Adipocyte (in vitro differentiated cells): Measurements from ENCODE around the gene AUTS2.

ENCODE experiments used
- DNase-seq: peaks from one replicate; pipeline ENCODE4 v3.0.0-alpha.2; 2015; ENCODE audit warnings: low read depth
- H3K27me3 ChIP-seq: replicated peaks from 2 replicates; pipeline ENCODE4 v1.7.0; 2013; ENCODE audit warnings: mild to moderate bottlenecking, low read length, moderate library complexity; ENCODE audit not compliant: control insufficient read depth, insufficient read depth
- H3K36me3 ChIP-seq: 2 replicates; pipeline ENCODE4 v1.7.0; 2013; ENCODE audit warnings: low read length, mild to moderate bottlenecking, moderate library complexity; ENCODE audit not compliant: control insufficient read depth, insufficient read depth, severe bottlenecking
- H3K4me1 ChIP-seq: 2 replicates; pipeline ENCODE4 v1.7.0; 2013; ENCODE audit warnings: mild to moderate bottlenecking, low read length, moderate library complexity; ENCODE audit not compliant: control insufficient read depth, insufficient read depth
- H3K4me3 ChIP-seq: 2 replicates; pipeline ENCODE4 v1.7.0; 2013; ENCODE audit warnings: mild to moderate bottlenecking, low read length, moderate library complexity
- H3K9ac ChIP-seq: 2 replicates; pipeline ENCODE4 v1.7.0; 2013; ENCODE audit warnings: mild to moderate bottlenecking, low read length, moderate library complexity
- H3K9me3 ChIP-seq: 2 replicates; pipeline ENCODE4 v1.7.0; 2013; ENCODE audit warnings: mild to moderate bottlenecking, low read length, moderate library complexity; ENCODE audit not compliant: control insufficient read depth

Gene AUTS2

GRCh38 chr7:70142247-70142932 lies 544.1 kb downstream of the AUTS2 start:
- no peak overlapping the region for H3K4me3 ChIP-seq
- H3K27me3 ChIP-seq: no peaks in the 10 kb centered on the region
- peak; percentile 47 for DNase-seq
- H3K36me3 ChIP-seq: no peaks in the 10 kb centered on the region
- H3K9me3 ChIP-seq: no peaks in the 10 kb centered on the region
- no peak overlapping the region for H3K9ac ChIP-seq
- peaks cover 16% of the 10 kb centered on the region for H3K4me1 ChIP-seq

- H3K27me3 ChIP-seq: no peaks in the 10 kb centered on the region
- no peak for DNase-seq
Observed at GRCh38 chr7:70143075-70144044, 545.1 kb downstream of the AUTS2 start.

GRCh38 chr7:70148997-70149396 lies 550.7 kb downstream of the AUTS2 start:
- no peak for DNase-seq
- peaks cover under 1% of the 10 kb centered on the region for H3K4me1 ChIP-seq
- no peak overlapping the region for H3K9ac ChIP-seq
- no peak overlapping the region for H3K4me3 ChIP-seq
- H3K36me3 ChIP-seq: no peaks in the 10 kb centered on the region
- no peaks in the 10 kb centered on the region for H3K27me3 ChIP-seq
- H3K9me3 ChIP-seq: peaks cover 8% of the 10 kb centered on the region

More at GRCh38 chr7:70143075-70144044, 545.1 kb downstream of the AUTS2 start:
- Histone ChIP-seq H3K36me3 (no peaks in the 10 kb centered on the region), H3K9ac (no peak overlapping the region), H3K4me3 (no peak overlapping the region), H3K4me1 (peaks cover 16% of the 10 kb centered on the region), H3K9me3 (no peaks in the 10 kb centered on the region)

GRCh38 chr7:70152313-70152712 lies 554.0 kb downstream of the AUTS2 start:
- DNase-seq: no peak
- H3K9me3 ChIP-seq: peaks cover 8% of the 10 kb centered on the region
- H3K9ac ChIP-seq: no peak overlapping the region
- no peak overlapping the region for H3K4me3 ChIP-seq
- no peaks in the 10 kb centered on the region for H3K27me3 ChIP-seq
- H3K36me3 ChIP-seq: no peaks in the 10 kb centered on the region
- H3K4me1 ChIP-seq: no peaks in the 10 kb centered on the region

- no peaks in the 10 kb centered on the region for H3K4me1 ChIP-seq
- peaks cover 8% of the 10 kb centered on the region for H3K9me3 ChIP-seq
- H3K9ac ChIP-seq: no peak overlapping the region
- no peaks in the 10 kb centered on the region for H3K36me3 ChIP-seq
- no peak overlapping the region for H3K4me3 ChIP-seq
- DNase-seq: no peak
- H3K27me3 ChIP-seq: no peaks in the 10 kb centered on the region
Observed at GRCh38 chr7:70153933-70154332, 555.7 kb downstream of the AUTS2 start.

GRCh38 chr7:70154521-70155180 lies 556.4 kb downstream of the AUTS2 start:
- H3K27me3 ChIP-seq: no peaks in the 10 kb centered on the region
- H3K4me1 ChIP-seq: no peaks in the 10 kb centered on the region
- no peak overlapping the region for H3K4me3 ChIP-seq
- no peak for DNase-seq
- peaks cover 8% of the 10 kb centered on the region for H3K9me3 ChIP-seq
- no peaks in the 10 kb centered on the region for H3K36me3 ChIP-seq
- H3K9ac ChIP-seq: no peak overlapping the region

GRCh38 chr7:70156057-70156456 lies 557.8 kb downstream of the AUTS2 start:
- H3K27me3 ChIP-seq: no peaks in the 10 kb centered on the region
- peaks cover 8% of the 10 kb centered on the region for H3K9me3 ChIP-seq
- no peak overlapping the region for H3K9ac ChIP-seq
- no peaks in the 10 kb centered on the region for H3K4me1 ChIP-seq
- DNase-seq: no peak
- H3K4me3 ChIP-seq: no peak overlapping the region
- H3K36me3 ChIP-seq: no peaks in the 10 kb centered on the region

- no peak overlapping the region for H3K9ac ChIP-seq
- H3K36me3 ChIP-seq: no peaks in the 10 kb centered on the region
- no peaks in the 10 kb centered on the region for H3K27me3 ChIP-seq
- H3K4me3 ChIP-seq: no peak overlapping the region
- no peak for DNase-seq
- H3K9me3 ChIP-seq: no peaks in the 10 kb centered on the region
- H3K4me1 ChIP-seq: peaks cover 3% of the 10 kb centered on the region
Observed at GRCh38 chr7:70159121-70159520, 560.8 kb downstream of the AUTS2 start.

GRCh38 chr7:70165477-70166170 lies 567.3 kb downstream of the AUTS2 start:
- H3K4me1 ChIP-seq: peaks cover 7% of the 10 kb centered on the region
- H3K9me3 ChIP-seq: peaks cover 13% of the 10 kb centered on the region
- H3K27me3 ChIP-seq: no peaks in the 10 kb centered on the region
- H3K36me3 ChIP-seq: no peaks in the 10 kb centered on the region
- H3K9ac ChIP-seq: no peak overlapping the region
- no peak for DNase-seq
- H3K4me3 ChIP-seq: no peak overlapping the region

- no peak overlapping the region for H3K4me3 ChIP-seq
Observed at GRCh38 chr7:70171369-70171920, 573.2 kb downstream of the AUTS2 start.

More at GRCh38 chr7:70171369-70171920, 573.2 kb downstream of the AUTS2 start:
- Histone ChIP-seq H3K27me3 (no peaks in the 10 kb centered on the region), H3K9ac (no peak overlapping the region), H3K9me3 (peaks cover 12% of the 10 kb centered on the region), H3K36me3 (no peaks in the 10 kb centered on the region), H3K4me1 (peaks cover 5% of the 10 kb centered on the region)
- peak; percentile 55 for DNase-seq
